HG02763 (cell line): ENCODE data around the gene SEC14L6.
"Not testable (repeated sequence)": the region's sequence is repeated elsewhere in the genome, so short reads cannot be mapped to it uniquely, and the experiment has no call there.

Source experiments
- ATAC-seq: cut with Tn5 transposase; IDR thresholded peaks from one replicate; pipeline ENCODE4 v1.9.1; 2021; ENCODE audit warnings: mild to moderate bottlenecking, moderate library complexity; ENCODE audit not compliant: unreplicated experiment

The SEC14L6 gene

GRCh38 chr22:30567277-30567676 is 20.7 kb upstream of the SEC14L6 start:
- not testable (repeated sequence) for ATAC-seq

GRCh38 chr22:30566125-30566524 is 19.6 kb upstream of the SEC14L6 start:
- no peak for ATAC-seq

- ATAC-seq = no peak
Measured at GRCh38 chr22:30565341-30565740, 18.8 kb upstream of the SEC14L6 start.

GRCh38 chr22:30564761-30565119 is 18.2 kb upstream of the SEC14L6 start:
- ATAC-seq = no peak

- no peak for ATAC-seq
Measured at GRCh38 chr22:30564045-30564760, 17.7 kb upstream of the SEC14L6 start.

- ATAC-seq = no peak
Measured at GRCh38 chr22:30562366-30562765, 15.8 kb upstream of the SEC14L6 start.

GRCh38 chr22:30561402-30562189 is 15.1 kb upstream of the SEC14L6 start:
- no peak for ATAC-seq

GRCh38 chr22:30560643-30561202 is 14.2 kb upstream of the SEC14L6 start:
- not testable (repeated sequence) for ATAC-seq

GRCh38 chr22:30559889-30560288 is 13.3 kb upstream of the SEC14L6 start:
- ATAC-seq = no peak

GRCh38 chr22:30557243-30557642 is 10.7 kb upstream of the SEC14L6 start:
- ATAC-seq = no peak

GRCh38 chr22:30556388-30556787 is 9.8 kb upstream of the SEC14L6 start:
- ATAC-seq = no peak

GRCh38 chr22:30555282-30556210 is 9.0 kb upstream of the SEC14L6 start:
- ATAC-seq = no peak

- ATAC-seq = no peak
Measured at GRCh38 chr22:30553971-30554370, 7.4 kb upstream of the SEC14L6 start.

GRCh38 chr22:30552719-30553118 is 6.2 kb upstream of the SEC14L6 start:
- ATAC-seq = no peak

- not testable (repeated sequence) for ATAC-seq
Measured at GRCh38 chr22:30551813-30552212, 5.3 kb upstream of the SEC14L6 start.

GRCh38 chr22:30547188-30547587 is 647 bp upstream of the SEC14L6 start:
- ATAC-seq = no peak

- no peak for ATAC-seq
Measured at GRCh38 chr22:30542811-30543188, 3.7 kb downstream of the SEC14L6 start.

GRCh38 chr22:30541961-30542810 is 4.4 kb downstream of the SEC14L6 start:
- ATAC-seq = no peak

GRCh38 chr22:30541511-30541910 is 5.0 kb downstream of the SEC14L6 start:
- ATAC-seq = not testable (repeated sequence)

GRCh38 chr22:30539368-30539767 is 7.2 kb downstream of the SEC14L6 start:
- ATAC-seq = no peak
